Kidney glomerular epithelial cell (primary cell): ENCODE data around the gene C5orf46.
"Not testable (repeated sequence)": the region's sequence is repeated elsewhere in the genome, so short reads cannot be mapped to it uniquely, and the experiment has no call there.

Experiments used
- DNase-seq: peaks from one replicate; lab custom pipeline; 2025; lab: John Stamatoyannopoulos, UW

C5orf46 gene

GRCh38 chr5:147906326-147907095 is at the start of gene C5orf46:
C5orf46 (minus strand) TSS chr5:147906538; CDS start chr5:147906501, 37 bp downstream.
- DNase-seq, result peak; percentile 48

DNA sequence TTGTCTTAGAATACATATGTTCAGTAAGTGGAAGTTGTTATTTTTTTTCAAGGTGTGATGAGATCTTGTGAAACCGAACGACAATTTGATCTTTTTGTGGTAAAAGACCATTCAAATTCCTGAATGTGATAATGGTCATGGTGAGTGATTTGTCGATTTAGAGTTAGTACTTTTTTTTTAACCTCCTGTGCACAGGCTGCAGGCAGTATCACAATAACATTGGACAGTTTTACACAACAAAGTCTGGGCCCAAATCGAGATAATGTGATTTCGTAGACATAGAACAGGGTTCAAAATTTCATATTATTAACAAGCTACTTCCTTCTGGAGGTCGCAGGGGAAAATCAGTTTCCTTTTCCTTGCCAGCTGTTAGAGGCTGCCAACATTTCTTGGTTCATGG is 48.6 kb upstream of the C5orf46 start:
- no peak for DNase-seq

DNA sequence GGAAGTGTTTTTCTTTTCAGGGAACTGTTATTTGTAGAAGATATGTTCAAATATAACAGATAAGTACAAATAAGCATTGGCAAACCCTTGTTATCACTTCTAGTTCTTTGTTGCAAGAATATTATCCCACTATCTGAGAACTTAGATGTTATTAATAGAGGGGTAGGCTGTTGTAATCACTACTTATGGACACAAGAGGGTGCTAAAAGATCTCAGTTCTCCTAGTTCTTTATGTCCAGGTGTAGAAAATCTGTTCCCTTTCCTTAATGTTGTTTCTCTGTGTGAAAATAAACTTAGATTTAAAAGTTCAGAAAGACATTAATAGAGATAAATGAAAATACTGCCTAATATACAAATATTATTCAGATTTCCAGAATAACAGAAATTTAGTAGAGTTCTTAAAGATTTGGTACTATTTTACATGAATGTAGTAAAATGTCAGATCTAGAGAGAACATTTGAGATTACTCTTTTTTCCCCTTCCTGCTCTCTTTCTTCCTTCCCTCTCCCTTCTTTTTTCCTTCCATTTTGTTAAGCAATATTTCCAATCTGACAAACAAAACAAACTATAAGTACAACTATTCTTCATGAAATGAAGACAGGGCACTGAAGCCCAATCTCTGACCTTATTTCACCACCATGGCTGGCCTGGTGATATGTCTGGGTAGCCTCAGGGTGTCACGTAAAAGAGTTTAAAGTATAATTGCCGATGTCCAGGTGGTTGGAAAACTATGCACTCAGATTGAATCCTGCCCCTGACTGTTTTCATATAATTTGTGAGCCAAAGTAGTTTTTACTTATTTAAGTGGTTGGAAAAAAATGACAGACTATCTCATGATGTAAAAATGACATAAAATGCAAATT is 43.6 kb upstream of the C5orf46 start:
- DNase-seq, result peak; percentile 52

GRCh38 chr5:147946658-147947274 is 40.4 kb upstream of the C5orf46 start:
- DNase-seq, result not testable (repeated sequence)

DNA sequence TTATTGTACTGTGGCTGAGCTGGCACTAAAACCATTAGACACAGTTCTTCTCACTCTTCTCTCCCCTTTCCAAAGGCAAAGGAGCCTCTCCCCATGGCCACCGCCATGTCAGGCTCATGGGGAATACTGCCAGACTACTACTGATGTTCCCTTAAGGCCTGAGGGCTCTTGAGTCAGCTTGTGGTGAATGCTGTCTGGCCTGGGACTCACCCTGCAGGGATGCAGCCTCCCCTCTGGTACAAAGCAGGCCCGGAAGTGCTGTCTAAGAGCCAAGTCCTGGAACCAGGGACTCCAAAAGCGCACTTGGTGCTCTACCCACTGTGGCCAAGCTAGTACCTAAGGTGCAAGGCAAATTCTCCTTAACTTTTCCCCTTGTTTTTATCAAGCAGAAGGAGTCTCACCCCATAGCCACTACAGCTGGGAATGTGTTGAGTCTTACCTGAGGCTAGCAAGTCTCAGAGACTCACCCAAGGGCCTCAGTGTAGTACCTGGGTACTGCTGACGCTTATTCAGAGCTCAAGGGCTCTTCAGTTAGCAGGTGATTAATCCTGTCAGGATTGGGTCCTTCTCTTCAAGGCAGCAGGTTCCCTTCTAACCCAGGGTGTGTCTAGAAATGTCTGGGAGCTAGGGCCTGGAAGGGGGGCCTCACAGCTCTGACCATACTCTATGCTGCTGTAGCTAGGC is 33.2 kb upstream of the C5orf46 start:
- no peak for DNase-seq

DNA sequence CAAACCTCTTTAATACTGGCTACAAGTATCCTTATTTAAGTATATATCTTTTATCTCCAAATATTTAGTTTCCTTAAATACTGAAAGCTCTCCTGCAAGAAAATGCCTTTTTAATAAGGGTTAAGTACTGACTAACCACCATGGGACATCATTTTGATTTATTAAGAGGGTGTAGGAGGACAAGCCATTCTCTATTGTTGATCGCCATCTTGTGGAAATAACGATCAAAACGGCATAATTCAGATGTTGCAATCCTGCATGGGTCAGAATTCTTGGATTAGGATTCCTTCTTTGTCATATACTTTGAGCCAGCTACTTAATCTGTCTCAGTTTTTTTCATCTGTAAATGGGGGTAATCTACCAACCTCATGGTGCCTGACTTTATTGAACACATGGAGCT is 28.7 kb upstream of the C5orf46 start:
- peak; percentile 46 for DNase-seq

DNA sequence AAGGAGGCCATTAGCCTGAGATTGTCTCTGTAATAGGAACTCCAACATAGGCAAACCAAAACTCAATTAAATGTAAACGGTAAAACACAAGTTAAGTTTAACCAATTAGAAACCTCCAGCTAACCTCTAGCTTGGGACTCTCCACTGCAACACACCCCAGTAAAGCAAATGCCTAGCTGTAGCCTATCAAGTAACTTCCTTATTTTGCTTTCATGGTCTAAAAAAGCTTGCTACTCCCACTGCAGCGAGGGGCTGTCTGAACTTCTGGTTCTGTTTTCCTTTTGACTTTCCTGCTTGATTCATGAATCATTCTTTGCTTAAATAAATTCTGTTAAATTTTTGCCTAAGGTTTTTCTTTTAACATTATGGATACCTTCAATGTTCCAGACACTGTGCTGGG is 24.4 kb upstream of the C5orf46 start:
- no peak for DNase-seq

DNA sequence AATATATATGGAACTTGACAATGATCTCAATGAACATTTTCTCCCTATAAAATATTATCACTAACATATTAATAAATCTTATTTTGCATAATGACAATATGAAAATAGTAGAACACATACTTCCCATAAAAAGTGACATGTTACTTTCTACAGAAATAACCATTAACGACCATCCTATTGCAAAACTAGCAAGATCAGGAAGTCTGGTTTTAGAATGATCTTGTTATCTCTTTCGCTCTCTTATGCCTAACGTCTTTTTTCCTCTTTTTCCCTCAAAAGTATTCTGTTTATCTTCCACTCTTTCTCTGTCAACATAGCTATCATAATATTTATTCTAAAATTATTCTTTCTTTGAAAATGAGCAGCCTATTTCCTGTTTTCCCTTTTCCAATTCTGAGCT is 21.6 kb upstream of the C5orf46 start:
- no peak for DNase-seq

DNA sequence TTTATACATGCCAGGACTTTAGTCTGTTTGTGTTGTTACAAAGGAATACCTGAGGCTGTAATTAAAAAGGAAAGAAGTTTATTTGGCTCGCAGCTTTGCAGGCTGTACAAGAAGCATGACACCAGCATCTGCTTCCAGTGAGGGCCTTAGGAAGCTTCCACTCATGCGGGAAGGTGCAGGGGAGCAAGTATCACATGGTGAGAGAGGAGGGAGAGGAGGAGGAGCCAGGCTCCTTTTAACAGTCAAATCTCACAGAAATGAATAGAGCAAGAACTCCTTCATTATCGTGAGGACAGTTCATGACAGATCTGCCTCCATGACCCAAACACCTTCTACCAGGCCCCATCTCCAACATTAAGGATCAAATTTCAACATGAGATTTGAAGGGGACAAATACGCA is 18.7 kb upstream of the C5orf46 start:
- DNase-seq, result no peak

- DNase-seq, result no peak
Observed at GRCh38 chr5:147921136-147921535, 14.8 kb upstream of the C5orf46 start.

- no peak for DNase-seq
Observed at GRCh38 chr5:147920420-147921030, 14.2 kb upstream of the C5orf46 start.

DNA sequence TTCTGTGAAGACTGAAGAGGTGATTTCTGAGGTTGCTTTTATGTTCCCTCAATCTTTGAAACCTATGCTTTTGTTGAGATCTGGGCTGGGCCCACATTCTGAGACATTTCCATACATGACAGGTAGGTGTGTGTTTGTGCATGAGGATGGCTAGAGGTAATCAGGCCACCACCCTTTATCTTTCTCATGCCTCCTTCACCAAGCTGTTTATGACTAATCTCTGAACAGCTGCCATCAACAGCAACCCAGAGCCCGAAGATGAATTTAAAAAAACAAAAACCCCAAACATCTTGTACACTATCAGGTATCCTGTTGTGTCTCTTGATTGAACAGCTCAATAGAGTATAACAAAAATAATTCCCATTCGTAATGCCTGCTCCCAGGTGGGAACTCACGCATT is 12.6 kb upstream of the C5orf46 start:
- DNase-seq, result no peak

GRCh38 chr5:147918101-147918685 is 11.9 kb upstream of the C5orf46 start:
- no peak for DNase-seq

- DNase-seq, result no peak
Observed at GRCh38 chr5:147913786-147914185, 7.4 kb upstream of the C5orf46 start.

GRCh38 chr5:147912011-147912410 is 5.7 kb upstream of the C5orf46 start:
- no peak for DNase-seq

DNA sequence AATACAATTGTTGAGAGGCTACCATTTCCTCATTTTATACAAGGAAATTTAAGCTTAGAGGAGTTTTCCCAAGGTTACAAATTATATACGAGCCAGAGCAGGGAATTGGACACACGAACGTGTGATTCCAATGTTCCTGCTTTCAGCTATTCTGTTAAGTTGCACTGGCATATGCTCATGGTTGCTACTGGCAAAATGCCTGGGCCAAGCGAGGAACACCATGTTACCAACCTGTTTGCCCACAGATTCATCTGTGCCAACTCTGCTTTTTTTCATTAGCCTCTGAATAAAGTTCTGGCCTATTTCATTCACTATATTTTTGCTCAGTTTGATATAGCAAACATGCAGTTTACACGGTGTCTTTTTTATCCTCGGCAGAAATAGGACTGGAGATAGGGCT is 5.1 kb upstream of the C5orf46 start:
- no peak for DNase-seq

GRCh38 chr5:147904110-147904509 is 2.2 kb downstream of the C5orf46 start:
- DNase-seq, result peak; percentile 13

DNA sequence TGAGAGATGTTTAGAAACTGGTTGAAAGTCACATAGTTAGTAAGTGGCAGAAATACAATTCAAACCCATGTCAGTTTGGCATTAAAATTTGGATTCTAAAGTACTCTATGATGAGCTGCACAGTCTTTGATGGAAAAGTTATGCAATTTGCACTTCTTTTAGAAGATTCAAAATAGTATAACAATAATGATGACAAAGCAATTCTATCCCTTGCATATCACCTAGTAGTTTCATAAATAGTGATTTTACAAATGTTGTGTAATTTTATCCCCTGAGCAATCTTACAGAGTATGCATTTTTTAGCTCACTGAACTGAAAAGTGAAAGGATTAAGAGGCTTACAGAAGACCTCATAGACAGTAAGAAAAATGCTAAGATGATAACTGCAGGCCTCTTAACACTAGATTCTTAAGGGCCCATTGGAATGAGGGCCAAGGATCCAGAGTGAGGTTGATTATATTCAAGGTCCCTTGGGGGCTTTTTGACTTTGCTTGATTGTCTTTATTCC is 3.7 kb downstream of the C5orf46 start:
- DNase-seq, result no peak

DNA sequence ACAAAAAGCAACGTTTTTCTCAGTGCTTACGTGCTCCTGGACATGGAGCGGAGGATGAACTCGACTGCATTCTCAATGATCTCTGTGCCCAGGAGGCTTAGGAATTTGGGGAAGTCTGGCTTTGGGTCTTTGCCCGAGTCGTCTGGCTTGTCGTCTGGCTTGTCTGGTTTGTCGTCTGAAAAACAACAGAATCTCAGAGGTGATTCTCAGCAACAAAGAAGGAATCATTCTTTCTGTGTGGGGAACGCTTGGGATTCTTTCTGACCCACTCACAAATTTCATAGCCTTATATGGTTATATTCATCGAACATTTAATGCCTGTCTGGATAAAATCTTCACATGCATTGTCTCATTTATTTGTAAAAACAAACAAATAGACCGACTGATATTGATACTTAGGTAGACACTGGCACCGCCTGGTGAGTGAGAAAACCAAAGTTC is 4.7 kb downstream of the C5orf46 start:
- peak; percentile 29 for DNase-seq

DNA sequence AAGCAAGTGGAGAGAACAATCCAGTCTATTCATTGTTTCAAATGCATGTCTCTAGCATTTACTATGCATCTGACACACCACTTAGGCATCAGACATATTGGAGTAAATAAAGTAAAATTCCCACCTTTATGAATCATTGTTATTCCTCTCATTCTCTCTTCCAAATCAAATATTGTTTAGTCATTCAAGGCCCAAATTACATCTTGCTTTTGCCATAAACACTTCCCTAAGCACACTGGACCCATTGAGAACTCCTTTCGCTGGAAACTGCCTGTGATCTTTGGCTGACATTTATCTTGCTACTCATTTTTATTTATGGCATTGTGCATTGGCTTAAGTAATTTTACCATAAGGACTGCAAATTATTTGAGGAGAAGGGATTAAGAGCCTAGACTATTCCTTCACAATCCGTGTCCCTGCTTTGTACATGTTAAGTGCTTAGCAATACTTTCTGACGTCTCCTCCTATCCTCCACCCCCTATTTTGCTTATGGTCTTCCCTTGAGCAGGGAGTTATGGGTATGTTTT is 7.4 kb downstream of the C5orf46 start:
- peak; percentile 20 for DNase-seq

GRCh38 chr5:147895864-147896263 is 10.5 kb downstream of the C5orf46 start:
- DNase-seq, result no peak
